RKO (cell line): ENCODE data around the gene OGFR.

Experiments
- DNase-seq: peaks from one replicate; pipeline ENCODE4 v3.0.0-alpha.2; 2016; ENCODE audit warnings: low spot score

The OGFR gene

GRCh38 chr20:62782149-62782892 lies 22.3 kb upstream of the OGFR start:
- DNase-seq: peak; percentile 39

GRCh38 chr20:62782893-62783278 lies 21.7 kb upstream of the OGFR start:
- no peak for DNase-seq

- no peak for DNase-seq
These were observed 20.1 kb upstream of the OGFR start for GRCh38 chr20:62784497-62784896.

- DNase-seq: no peak
These were observed 19.2 kb upstream of the OGFR start for GRCh38 chr20:62785393-62785792.

- no peak for DNase-seq
These were observed 18.5 kb upstream of the OGFR start for GRCh38 chr20:62786157-62786556.

GRCh38 chr20:62787321-62787720 lies 17.3 kb upstream of the OGFR start:
- DNase-seq: no peak

- no peak for DNase-seq
These were observed 16.8 kb upstream of the OGFR start for GRCh38 chr20:62787866-62788265.

- no peak for DNase-seq
These were observed 16.0 kb upstream of the OGFR start for GRCh38 chr20:62788607-62789006.

GRCh38 chr20:62790075-62790474 lies 14.6 kb upstream of the OGFR start:
- DNase-seq: no peak

GRCh38 chr20:62791301-62792181 lies 13.1 kb upstream of the OGFR start:
- DNase-seq: peak; percentile 96

- DNase-seq: peak; percentile 34
These were observed 12.3 kb upstream of the OGFR start for GRCh38 chr20:62792182-62792939.

- DNase-seq: no peak
These were observed 11.5 kb upstream of the OGFR start for GRCh38 chr20:62792940-62793756.

- no peak for DNase-seq
These were observed 11.0 kb upstream of the OGFR start for GRCh38 chr20:62793757-62794006.

- DNase-seq: peak; percentile 96
These were observed 10.5 kb upstream of the OGFR start for GRCh38 chr20:62794007-62794724.

- peak; percentile 79 for DNase-seq
These were observed 9.4 kb upstream of the OGFR start for GRCh38 chr20:62795023-62795761.

- DNase-seq: no peak
These were observed 7.7 kb upstream of the OGFR start for GRCh38 chr20:62796699-62797491.

GRCh38 chr20:62797671-62798532 lies 6.7 kb upstream of the OGFR start:
- DNase-seq: peak; percentile 58

GRCh38 chr20:62799036-62799435 lies 5.6 kb upstream of the OGFR start:
- DNase-seq: no peak

- DNase-seq: no peak
These were observed 5.2 kb upstream of the OGFR start for GRCh38 chr20:62799459-62799858.
